Pancreas (tissue), 10 donors: ENCODE measurements around the gene SSX2IP. TPM values are rescaled to one million over a fixed set of nuclear protein-coding genes. Genes with fewer than 3 reads are reported as not detected.

ENCODE experiments used
- ATAC-seq, 4 donors: fragments of 200-7000 bp; cut with Tn5 transposase; one replicate each; pipeline versions ENCODE4 v1.8.0 to v1.9.1; 2020; ENCODE audit warnings: mild to moderate bottlenecking in 4 of 4, moderate library complexity in 4 of 4
- DNase-seq, 6 donors: peaks; one replicate each; pipeline ENCODE4 v3.0.0-alpha.2; 2020
- FAIRE-seq: peaks from 2 replicates; lab custom pipeline; 2012; peaks lifted over from hg19 to GRCh38; lab: Jason Lieb, UNC
- H3K27ac ChIP-seq, 4 donors: fragments of 200-600 bp; sonication (generic); 1 replicate in 3 of 4; 2 replicates in 1 of 4; pipeline versions ENCODE4 v1.5.0 to v1.8.0; 2020
- H3K27me3 ChIP-seq, 4 donors: fragments of 200-600 bp; one replicate each; pipeline ENCODE4 v1.8.0; 2021
- H3K36me3 ChIP-seq, 3 donors: fragments of 200-600 bp; sonication (generic) in 1 of 3; one replicate each; pipeline versions ENCODE4 v1.5.0 to v1.8.0; 2020 to 2021
- H3K4me1 ChIP-seq, 3 donors: fragments of 200-600 bp; one replicate each; pipeline ENCODE4 v1.8.0; 2021
- H3K4me3 ChIP-seq, 4 donors: fragments of 200-600 bp; sonication (generic) in 2 of 4; one replicate each; pipeline versions ENCODE4 v1.5.0 to v1.8.0; 2020 to 2021
- H3K9me3 ChIP-seq, 4 donors: fragments of 200-600 bp; one replicate each; pipeline ENCODE4 v1.8.0; 2021
- WGBS, 2 donors: extraction: QIAGEN DNeasy Blood & Tissue Kit; methylation state at CpG; one replicate each; pipeline ENCODE4 v1.1.7; 2013; 5-methylcytosine and 5-hydroxymethylcytosine counted together
- intact Hi-C, 3 donors: fragments of 100-400 bp; cut with DNase I; formaldehyde crosslinking; loops; one replicate each; pipeline versions ENCODE4 v1.11.1 to v1.14.2; 2022
- polyA plus RNA-seq, 2 donors: library from polyadenylated mRNA; stranded (reverse); fragments of 200-250 nt; gene quantifications; one replicate each; pipeline ENCODE4 v1.2.3, GENCODE V29; 2013
- total RNA-seq, 6 donors: library from RNA; stranded (reverse); fragmentation: NEBNext Ultra II Directional in 4 of 6; extraction: Animal tissue kit (Norgen Biotek cat#: 25700) in 4 of 6; gene quantifications; one replicate each; pipeline versions ENCODE4 v1.2.1 to v1.2.4, GENCODE V29; 2021 to 2023
- TF ChIP-seq, protein P1 (sequence below), 4 donors: fragments of 200-600 bp; sonication (generic) in 3 of 4; IDR thresholded peaks; one replicate each; pipeline versions ENCODE4 v1.5.0 to v1.8.0; 2021; ENCODE audit warnings: antibody characterized with exemption in 4 of 4
- donor health status: healthy with polysubstance abuse.
- donor health status: DM: no; HTN: no; CAD: no; lungs with moderate emphysema.
- donor health status: DM: no; HTN: no; CAD: no.
- donor health status: control.
- donor health status: control.
- donor health status: Bipolar disorder and iron deficiency.
- donor health status: DM: yes; HTN: yes; CAD: no.
- donor health status: DM: no; HTN: no; CAD: no.
- donor health status: DM: no; HTN: no; CAD: no.
- donor health status: DM: yes; HTN: yes; CAD: no.

SSX2IP gene
- total and polyA plus RNA-seq, 8 donors: 1.9 to 10.2 (median 5.3) TPM

GRCh38 chr1:84619383-84620102 lies 70.7 kb downstream of the SSX2IP start:
- H3K27ac ChIP-seq: peak overlapping the region in 3 of 4 donors; percentile 4 to 67 (median 59)
- DNase-seq (peak in 2 of 6 donors; percentile 12 to 25), ATAC-seq (peak; percentile 27 to 78 (median 62)), FAIRE-seq (peak; percentile 20)
- peaks cover 0 to 10% (median 5%) of the 10 kb centered on the region in 3 donors for H3K4me1 ChIP-seq
- H3K27me3 ChIP-seq: no peaks in the 10 kb centered on the region
- H3K9me3 ChIP-seq: no peaks in the 10 kb centered on the region
- no peak overlapping the region for H3K4me3 ChIP-seq
- TF ChIP-seq, protein P1, sequence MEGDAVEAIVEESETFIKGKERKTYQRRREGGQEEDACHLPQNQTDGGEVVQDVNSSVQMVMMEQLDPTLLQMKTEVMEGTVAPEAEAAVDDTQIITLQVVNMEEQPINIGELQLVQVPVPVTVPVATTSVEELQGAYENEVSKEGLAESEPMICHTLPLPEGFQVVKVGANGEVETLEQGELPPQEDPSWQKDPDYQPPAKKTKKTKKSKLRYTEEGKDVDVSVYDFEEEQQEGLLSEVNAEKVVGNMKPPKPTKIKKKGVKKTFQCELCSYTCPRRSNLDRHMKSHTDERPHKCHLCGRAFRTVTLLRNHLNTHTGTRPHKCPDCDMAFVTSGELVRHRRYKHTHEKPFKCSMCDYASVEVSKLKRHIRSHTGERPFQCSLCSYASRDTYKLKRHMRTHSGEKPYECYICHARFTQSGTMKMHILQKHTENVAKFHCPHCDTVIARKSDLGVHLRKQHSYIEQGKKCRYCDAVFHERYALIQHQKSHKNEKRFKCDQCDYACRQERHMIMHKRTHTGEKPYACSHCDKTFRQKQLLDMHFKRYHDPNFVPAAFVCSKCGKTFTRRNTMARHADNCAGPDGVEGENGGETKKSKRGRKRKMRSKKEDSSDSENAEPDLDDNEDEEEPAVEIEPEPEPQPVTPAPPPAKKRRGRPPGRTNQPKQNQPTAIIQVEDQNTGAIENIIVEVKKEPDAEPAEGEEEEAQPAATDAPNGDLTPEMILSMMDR (IDR thresholded peaks at IDR 0.05): no peak
- H3K36me3 ChIP-seq: no peaks in the 10 kb centered on the region
- intact Hi-C loops: loop anchor here in 2 of 3 donors (10.0 kb wide), 3 partner anchors 55 to 175 kb away; no protein-coding TSS in a partner anchor
- WGBS, 2 donors: 32 to 36% methylated on average over 9 of the region's 9 CpGs

- Histone ChIP-seq H3K4me1 (peaks cover 0 to 10% (median 5%) of the 10 kb centered on the region in 3 donors), H3K36me3 (no peaks in the 10 kb centered on the region), H3K4me3 (no peak overlapping the region), H3K27me3 (no peaks in the 10 kb centered on the region), H3K9me3 (no peaks in the 10 kb centered on the region), H3K27ac (no peak overlapping the region)
- ATAC-seq (no peak), DNase-seq (no peak), FAIRE-seq (no peak)
- TF ChIP-seq, protein P1 (IDR thresholded peaks at IDR 0.05): no peak
- intact Hi-C loops: loop anchor here in 1 of 3 donors (10.0 kb wide), 1 partner anchor 173 kb away; no protein-coding TSS in a partner anchor
- WGBS, 2 donors: 33 to 46% methylated on average over 2 of the region's 2 CpGs
These were observed 72.9 kb downstream of the SSX2IP start for GRCh38 chr1:84617349-84617748.

GRCh38 chr1:84615790-84616189 lies 74.5 kb downstream of the SSX2IP start:
- no peak for DNase-seq
- no peak for FAIRE-seq
- Histone ChIP-seq H3K36me3 (no peaks in the 10 kb centered on the region), H3K27ac (no peak overlapping the region), H3K9me3 (no peaks in the 10 kb centered on the region), H3K27me3 (no peaks in the 10 kb centered on the region), H3K4me3 (no peak overlapping the region), H3K4me1 (peaks cover 0 to 10% (median 5%) of the 10 kb centered on the region in 3 donors)
- TF ChIP-seq, protein P1 (IDR thresholded peaks at IDR 0.05): no peak
- ATAC-seq: no peak
- WGBS, 2 donors: 79 to 88% methylated on average over 1 of the region's 1 CpG
- intact Hi-C loops: loop anchor here in 1 of 3 donors (10.0 kb wide), 1 partner anchor 171 kb away; no protein-coding TSS in a partner anchor

- DNase-seq (no peak), ATAC-seq (no peak), FAIRE-seq (no peak)
- 93 to 96% methylated on average over 2 of the region's 2 CpGs for WGBS, 2 donors
- TF ChIP-seq, protein P1 (IDR thresholded peaks at IDR 0.05): no peak
- Histone ChIP-seq H3K27me3 (no peaks in the 10 kb centered on the region), H3K4me3 (no peak overlapping the region), H3K4me1 (no peaks in the 10 kb centered on the region), H3K9me3 (no peaks in the 10 kb centered on the region), H3K27ac (no peak overlapping the region), H3K36me3 (no peaks in the 10 kb centered on the region)
- intact Hi-C loops: loop anchor here in 1 of 3 donors (10.0 kb wide), 1 partner anchor 169 kb away; no protein-coding TSS in a partner anchor
These were observed 76.4 kb downstream of the SSX2IP start for GRCh38 chr1:84613887-84614286.

GRCh38 chr1:84613026-84613425 lies 77.2 kb downstream of the SSX2IP start:
- DNase-seq: no peak
- TF ChIP-seq, protein P1 (IDR thresholded peaks at IDR 0.05): no peak
- WGBS, 2 donors: 69 to 74% methylated on average over 2 of the region's 2 CpGs
- no peaks in the 10 kb centered on the region for H3K27me3 ChIP-seq
- no peak for FAIRE-seq
- H3K9me3 ChIP-seq: no peaks in the 10 kb centered on the region
- intact Hi-C loops: loop anchor here in 1 of 3 donors (10.0 kb wide), 1 partner anchor 168 kb away; no protein-coding TSS in a partner anchor
- ATAC-seq: no peak
- H3K36me3 ChIP-seq: no peaks in the 10 kb centered on the region
- no peak overlapping the region for H3K27ac ChIP-seq
- no peaks in the 10 kb centered on the region for H3K4me1 ChIP-seq
- no peak overlapping the region for H3K4me3 ChIP-seq
